Right lung (tissue), 5 donors: ENCODE measurements around the gene SETD6. TPM values are rescaled to one million over a fixed set of nuclear protein-coding genes. Genes with fewer than 3 reads are reported as not detected.

Source experiments
- DNase-seq, 2 donors: peaks; one replicate each; pipeline ENCODE4 v3.0.0-alpha.2; 2013
- polyA plus RNA-seq, 5 donors: library from polyadenylated mRNA; unstranded; fragments of 120-200 nt; gene quantifications; one replicate each; pipeline versions ENCODE4 v1.2.1 to v1.2.3, GENCODE V29; 2013; ENCODE audit warnings: inconsistent platforms in 1 of 5, low replicate concordance in 1 of 5; ENCODE audit not compliant: insufficient read length in 5 of 5, insufficient read depth in 1 of 5

Gene SETD6
- polyA plus RNA-seq, 5 donors, result 30.6 to 37.1 (median 34.8) TPM

DNA sequence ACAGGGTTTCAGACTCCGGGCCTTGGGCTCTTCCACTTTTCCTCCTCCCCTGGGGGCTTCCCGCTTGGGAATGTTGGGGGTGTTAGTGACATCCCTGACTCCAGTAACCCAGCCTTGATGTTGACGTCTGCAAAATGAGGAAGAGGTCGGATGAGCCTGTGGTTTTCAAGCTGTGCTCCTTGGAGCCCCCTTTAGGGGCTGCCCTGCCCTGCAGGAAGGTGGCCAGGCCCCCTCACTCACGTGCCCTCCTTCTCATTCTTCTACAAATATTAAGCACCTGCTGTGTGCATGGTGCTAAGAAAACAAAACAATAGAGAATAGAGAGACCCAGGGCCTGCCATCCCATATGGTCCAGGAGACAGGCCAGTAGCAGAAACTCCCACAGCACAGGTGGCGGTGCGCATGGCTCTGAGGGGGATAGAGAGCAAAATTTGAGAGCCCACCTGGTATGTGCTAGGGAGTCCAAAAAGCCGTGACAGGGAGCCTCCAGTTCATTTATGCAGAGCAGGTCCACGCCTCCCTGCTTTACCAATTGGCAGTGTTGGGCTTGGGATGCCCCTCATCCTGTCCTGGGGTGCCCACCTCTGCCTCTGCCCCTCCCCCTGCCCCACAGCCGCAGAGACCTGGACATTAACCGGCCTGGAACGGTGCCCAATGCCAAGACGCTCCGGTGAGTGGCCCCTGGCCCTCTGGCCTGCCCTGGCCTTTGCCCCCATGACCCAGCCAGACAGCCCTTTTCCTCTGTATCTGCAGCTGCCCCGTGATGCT is 7.9 kb upstream of the SETD6 start:
- DNase-seq, result no peak

DNA sequence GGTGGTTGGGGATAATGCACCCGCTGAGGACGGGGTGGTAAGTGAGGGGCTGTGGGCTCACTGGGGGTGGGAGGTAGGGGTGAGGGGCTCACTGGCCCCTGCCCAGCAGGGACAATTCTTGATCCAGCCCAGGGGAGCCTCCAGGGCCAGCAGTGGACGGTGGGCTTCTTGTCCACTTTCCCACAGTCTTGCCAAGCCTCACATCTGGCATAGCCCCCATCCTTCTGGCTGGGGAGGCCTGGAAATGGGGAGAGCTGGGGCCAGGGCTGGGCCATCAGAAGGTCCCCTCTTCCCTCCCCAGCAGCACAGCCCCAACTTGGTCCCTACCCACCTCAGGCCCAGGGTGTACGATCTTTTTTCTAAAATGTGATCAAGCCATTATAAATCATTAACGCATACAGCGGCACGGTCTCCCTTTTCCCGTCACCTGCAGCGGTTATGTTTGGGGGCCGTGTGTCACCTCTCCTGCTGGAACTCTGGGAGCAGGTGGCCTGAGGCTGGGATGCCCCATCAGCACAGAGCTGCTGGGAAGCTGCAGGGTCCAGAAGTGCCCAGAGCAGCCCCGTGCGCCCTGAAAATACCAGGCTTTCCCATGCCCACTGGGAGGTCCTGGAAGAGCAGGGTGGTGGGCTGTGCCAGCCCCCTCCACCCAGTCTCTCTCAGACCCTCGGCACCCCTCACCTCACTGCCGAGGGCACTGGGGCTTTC is 7.2 kb upstream of the SETD6 start:
- DNase-seq, result no peak

DNA sequence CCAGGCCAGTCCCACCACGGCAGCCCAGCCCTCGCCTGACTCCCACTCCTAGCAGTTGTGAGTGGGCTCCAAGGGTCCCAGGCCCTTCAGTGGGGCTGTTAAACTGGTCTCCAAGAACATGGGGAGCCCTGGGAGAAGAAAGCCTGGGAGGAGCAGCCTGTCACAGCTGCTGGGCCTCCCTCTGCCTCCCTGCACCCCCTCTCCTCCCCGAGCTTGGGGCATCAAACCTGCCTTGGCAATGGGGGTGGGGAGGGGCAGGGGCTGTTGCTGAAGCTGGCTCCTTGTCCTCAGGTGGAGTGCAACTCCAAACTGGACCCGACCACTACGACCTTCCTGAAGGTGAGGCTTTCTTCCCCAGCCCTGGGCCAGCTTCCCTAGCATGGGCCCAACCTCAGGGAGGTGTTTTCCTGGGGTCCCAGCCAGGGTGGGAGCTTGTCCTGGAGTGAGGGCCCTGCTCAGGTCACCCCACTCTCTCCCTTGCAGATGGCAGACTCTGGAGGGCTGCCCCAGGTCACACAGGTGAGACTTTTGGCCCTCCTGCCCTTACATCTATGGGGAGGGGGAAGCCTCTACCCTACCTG is 6.6 kb upstream of the SETD6 start:
- DNase-seq, result no peak

DNA sequence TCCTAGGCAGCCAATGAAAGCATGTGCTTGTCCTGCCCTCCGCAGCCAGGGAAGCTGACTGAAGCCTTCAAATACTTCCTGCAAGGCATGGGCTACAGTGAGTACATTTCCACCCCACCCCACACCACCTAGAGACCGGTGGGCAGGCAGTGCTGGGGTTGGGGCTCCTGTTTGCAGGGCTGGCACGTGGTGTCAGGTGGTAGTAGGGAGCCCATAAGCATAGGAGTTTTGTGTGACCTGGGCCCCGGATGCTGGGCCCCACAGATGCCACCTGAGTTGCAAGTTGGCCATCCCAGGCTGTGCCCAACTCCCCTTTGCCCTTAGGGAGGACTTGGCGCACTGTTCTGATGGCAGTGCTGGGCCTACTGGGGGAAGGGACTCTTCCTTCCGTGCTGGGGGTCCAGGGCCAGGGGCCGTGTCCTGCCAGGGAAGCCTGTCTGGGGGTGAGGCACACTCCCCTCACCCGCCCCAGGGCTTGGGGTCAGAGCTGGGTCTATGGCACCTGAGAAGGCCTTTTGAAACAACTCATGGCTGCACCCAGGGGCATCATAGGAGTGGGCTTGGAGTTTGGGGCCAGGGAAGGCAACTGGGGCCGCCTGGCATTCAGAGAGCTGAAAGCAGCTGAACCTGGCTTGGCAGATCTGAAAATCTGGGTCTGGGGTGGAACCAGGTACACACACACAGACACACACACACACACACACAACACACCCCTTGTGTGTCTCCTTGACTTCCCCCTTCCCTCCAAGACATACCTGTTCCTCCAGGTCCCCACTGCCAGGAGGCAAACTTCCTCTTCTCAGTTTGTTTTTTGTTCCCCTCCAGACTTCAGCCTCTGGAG is 5.8 kb upstream of the SETD6 start:
- no peak for DNase-seq

DNA sequence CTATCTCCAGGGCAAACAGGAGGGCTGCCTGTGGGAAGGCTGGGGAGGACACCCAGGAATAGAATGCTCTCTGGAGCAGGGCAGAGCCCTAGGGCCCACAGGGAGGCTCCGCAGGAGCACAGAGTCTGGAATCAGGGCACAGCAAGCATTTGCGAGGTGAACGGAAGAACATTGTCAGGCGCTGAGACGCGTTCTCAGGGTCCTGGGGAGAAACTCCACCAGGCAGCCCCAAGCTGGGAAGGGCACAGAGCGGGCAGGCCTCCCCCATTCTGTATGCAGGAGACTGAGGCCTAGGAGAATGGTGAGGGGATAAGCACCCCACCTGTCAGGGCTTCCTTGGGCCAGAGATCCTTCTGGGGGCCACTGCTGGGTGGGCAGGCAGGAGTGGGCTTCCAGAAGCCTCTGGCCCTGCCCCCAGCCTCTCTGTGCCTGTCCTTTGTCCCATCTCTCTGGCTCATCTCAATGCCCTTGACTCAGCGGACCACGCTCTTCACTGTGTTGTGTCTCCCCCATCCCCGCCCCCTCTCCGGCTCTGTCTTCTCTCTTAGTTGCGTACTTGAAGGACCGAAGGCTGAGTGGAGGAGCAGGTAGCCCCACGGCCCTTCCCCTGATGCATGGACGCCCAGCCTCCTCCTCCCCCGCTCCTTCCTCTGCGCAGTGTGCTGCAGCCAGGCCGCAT is 5.1 kb upstream of the SETD6 start:
- no peak for DNase-seq

DNA sequence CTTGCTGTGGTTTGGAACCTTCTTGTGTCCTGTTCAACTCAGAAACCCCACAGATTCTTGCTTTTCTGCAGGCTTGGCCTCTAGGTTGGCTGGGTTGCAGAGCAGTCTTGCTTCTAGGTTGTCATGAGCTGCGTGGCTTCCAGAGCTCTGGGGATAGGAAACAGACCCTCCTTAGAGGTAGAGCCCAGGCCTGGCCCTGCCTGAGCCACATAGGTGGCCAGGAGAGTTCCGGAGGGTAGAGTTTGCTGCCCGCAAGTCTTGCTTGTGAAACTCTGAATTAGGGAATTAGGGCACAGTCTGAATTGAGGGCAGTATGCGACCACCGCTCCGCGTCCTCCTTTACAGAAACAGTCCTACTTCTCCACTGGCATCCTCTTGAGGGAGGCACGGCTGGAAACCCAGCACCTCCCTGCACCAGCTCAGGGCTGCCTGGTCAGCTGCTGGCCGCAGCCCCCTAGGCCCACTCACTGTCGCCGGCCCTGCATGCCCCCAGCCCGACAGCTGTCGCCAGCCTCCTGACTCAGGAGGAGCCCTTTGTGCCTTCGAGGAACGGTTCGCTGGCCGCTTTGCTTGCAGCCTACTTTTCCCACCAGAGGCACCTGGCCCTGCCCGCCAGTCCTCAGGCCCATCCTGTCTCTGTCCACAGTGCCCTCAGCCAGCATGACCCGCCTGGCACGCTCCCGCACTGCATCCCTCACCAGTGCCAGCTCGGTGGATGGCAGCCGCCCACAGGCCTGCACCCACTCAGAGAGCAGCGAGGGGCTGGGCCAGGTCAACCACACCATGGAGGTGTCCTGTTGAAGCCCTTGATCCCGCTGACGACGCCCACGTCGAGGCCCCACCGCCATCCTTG is 4.3 kb upstream of the SETD6 start:
- DNase-seq, result no peak

DNA sequence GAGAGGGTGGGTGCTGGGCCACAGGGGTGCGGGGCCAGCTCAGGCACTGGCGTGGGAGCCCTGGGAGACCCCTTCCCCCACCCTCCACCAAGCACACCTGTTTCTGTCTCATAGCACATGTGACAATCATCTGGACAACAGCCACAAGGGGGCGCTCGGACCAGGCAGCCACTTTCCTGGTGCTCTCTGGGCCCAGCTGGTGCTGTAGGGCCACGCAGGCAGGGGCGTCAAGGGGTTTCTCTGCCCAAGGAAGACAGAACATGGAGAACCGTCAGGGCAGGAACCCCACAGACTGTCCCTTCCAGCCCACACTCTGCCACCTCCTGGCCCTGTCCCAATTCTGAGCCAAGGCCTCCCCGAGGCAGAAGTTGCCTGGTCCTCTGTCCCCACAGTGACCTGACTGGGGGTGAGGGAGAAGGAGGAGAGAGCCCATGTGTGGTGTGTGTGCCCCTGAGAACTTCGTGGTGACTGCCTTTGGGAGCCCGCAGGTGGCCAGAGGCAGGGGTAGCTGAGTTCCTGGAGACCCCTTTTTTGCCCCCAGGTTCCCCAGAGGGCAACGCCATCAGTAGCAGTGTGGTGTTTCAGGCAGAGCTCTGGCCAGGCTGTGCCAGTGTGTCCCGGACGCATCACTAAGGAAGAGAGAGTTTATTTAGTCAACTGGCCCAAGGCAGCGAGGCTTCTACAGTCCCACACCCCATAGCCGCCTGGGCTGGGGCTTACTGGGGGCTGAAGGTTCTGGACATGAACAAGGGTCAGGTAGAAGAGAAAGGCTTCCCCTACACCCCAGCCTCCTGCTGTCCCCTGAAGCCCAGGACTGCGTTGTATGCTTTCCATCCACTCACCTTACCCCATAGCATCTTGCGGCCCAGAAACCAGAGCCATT is 3.1 kb upstream of the SETD6 start:
- no peak for DNase-seq

DNA sequence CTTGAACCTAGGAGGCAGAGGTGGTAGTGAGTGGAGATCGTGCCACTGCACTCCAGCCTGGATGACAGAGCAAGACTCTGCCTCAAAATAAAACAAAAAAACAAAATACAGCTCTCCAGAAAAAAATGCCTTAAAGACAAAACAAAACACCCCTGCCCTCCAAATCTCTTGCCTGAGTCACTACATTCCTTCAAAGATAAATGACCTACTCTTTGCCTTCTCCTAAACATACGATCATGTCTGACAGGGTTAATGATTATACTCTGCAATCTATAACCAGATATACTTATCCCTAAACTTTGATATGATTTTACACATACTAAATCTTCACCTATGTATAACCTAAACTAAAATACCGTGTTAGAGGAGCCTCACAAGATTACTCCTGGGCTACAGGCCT is 1.4 kb upstream of the SETD6 start:
- DNase-seq, result no peak

DNA sequence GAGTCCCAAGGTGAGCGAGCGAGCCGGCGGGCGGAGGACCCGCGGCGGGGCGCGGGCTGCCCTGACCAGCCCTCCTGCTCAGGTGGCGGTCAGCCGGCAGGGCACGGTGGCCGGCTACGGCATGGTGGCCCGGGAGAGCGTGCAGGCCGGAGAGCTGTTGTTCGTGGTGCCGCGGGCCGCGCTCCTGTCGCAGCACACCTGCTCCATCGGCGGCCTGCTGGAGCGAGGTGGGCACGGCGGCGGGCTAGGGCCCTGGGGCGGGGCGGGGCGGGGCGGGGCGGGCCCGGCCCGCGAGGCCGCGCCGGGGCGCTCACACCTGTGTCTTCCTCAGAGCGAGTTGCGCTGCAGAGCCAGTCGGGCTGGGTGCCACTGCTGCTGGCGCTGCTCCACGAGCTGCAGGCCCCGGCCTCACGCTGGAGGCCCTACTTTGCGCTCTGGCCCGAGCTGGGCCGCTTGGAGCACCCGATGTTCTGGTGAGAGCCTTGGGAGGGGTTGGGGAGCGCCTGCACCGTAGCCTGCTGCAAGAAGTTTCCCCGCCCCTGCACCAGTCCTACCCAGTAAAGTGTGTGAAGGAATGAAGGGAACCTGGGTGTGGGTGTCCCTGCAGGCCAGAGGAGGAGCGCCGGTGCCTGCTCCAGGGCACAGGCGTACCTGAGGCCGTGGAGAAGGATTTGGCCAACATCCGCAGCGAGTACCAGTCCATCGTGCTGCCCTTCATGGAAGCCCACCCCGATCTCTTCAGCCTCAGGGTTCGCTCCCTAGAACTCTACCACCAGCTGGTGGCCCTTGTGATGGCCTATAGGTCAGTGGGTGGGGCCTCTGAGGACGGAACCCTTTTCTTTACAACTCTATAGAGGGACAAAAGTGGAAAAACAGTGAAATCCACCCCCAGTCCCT is 802 bp downstream of the SETD6 start:
- no peak for DNase-seq

DNA sequence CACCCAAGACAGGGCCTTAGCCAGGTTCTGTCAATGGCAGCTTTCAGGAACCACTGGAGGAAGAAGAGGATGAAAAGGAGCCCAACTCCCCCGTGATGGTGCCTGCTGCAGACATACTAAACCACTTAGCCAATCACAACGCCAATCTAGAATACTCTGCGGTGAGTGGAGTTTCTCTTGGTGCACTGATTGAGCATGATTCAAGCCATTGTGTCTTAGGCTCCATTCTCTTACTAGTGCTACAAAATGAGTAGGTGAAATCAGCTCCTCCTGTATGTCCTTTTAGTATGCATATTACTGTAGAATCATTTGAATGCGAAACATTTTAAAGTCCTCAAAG is 1.4 kb downstream of the SETD6 start:
- no peak for DNase-seq

DNA sequence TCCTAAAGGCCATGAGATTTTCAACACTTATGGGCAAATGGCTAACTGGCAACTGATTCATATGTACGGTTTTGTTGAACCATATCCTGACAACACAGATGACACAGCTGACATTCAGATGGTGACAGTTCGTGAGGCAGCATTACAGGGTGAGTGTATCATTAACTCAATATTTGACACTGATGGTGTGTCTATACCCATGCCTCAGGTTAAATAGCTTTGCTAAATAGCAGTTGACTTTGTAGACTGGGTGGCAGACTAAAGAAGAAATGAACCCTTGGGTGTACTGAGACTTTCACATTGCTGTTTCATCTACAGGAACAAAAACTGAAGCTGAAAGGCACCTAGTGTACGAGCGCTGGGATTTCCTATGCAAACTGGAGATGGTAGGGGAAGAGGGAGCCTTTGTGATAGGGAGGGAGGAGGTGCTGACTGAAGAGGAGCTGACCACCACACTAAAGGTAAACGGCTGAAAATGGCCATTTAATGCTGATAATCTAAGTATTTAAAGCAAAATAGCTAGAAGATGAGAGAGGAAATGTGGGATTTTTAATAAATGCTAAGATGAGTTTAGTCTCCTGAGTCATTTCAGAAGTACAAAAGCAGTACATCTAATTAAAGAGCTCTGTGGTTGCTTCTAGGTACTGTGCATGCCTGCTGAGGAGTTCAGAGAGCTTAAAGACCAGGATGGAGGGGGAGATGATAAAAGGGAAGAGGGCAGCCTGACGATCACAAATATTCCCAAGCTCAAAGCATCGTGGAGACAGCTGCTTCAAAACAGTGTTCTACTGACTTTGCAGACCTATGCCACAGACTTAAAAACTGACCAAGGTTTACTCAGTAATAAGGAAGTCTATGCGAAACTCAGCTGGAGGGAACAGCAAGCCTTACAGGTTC is 3.0 kb downstream of the SETD6 start:
- DNase-seq, result no peak

DNA sequence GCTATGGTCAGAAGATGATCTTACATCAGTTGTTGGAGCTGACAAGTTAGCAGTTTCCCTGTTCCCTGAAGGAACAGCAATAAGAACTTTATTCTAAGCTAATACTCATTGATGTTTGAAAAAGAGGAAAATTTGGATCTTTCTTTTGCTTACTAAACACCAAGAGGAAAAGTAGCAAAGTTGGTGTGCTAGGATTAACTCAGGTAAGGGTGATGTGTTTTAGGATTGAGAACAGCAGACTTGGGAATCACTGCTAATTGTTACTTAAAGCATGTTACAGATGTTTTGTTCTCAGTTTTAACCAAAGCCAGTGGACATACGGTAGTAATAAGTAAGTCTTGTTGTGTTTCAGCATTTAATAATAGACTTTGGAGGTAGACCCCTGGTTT is 3.7 kb downstream of the SETD6 start:
- DNase-seq, result no peak

DNA sequence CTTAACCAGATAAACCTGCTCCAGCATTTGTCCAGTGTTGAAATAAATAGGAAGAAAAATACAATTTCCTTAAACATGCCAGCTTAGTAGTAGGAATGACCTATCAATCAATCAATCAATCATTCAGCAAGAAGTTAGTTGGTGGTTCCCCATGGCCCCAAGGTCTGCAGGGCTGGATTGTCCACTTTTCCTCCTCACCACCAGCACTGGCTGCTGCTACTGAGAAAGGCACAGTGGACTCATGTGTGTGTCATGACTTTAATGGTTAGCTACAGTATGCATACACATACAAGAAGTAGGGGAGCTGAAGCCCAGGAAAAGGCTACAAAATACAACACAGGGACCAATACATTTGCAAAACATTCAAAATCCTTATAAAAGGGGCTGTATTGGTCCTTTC is 4.4 kb downstream of the SETD6 start:
- DNase-seq, result no peak

DNA sequence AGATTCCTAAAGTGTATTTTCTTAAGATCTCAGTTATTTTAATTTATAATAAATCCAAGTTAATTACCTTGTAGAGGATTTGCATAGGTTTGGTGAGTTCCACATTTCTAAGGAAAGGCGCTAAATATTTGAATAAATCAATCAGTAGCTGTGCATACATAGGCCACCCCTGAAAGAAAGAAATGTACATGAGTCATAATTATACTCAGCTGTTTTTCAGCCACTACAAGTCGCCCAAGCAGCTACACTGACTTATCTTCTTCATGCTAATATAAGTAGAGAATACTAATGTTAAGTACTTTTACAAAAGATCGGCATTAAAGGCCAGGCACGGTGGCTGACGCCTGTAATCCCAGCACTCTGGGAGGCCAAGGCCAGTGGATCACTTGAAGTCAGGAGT is 14.9 kb downstream of the SETD6 start:
- no peak for DNase-seq

DNA sequence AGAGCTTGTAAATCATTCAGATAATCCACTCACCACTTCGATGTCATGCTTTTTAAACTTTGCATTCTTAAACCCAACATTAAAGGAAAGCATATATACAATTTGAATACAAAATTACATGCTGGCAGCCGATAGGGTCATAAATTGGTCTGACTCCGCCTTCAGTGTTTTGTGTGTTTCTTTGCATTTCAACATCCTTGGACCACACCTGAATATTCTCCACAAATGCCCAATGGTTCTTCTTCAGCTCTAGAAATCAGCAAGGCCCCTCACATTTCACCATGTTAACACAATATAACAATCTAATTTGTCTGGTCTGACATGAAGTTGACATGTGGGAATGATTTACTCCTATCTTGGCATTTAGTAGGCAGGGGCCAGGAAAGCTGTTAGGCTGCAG is 17.1 kb downstream of the SETD6 start:
- no peak for DNase-seq

DNA sequence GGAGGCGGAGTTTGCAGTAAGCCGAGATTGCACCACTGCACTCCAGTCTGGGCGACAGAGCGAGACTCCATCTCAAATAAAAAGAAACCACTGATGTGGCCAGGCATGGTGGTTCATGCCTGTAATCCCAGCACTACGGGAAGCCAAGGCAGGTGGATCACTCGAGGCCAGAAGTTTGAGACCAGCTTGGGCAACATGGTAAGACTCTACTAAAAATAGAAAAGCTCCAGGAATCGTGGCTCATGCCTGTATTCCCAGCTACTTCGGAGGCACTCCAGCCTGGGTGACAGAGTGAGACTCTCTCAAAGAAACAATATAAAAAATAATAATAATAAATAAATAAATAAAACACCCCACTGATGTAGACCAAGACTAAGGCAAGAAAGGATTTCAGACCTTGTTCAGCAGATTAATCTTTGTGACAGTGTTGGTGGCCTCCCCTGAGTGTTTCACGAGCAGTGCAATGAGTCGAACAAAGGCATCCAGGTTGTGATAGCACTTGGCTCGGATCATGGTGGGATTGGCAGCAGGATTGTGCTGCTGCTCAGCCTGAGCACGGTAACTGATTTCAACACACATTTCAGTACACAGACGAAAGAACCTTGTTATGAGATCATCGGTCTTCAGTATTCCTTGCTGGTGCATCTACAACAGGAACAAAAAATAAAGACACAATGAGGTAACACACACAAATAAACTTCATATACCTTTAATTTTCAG is 18.6 kb downstream of the SETD6 start:
- DNase-seq, result no peak

DNA sequence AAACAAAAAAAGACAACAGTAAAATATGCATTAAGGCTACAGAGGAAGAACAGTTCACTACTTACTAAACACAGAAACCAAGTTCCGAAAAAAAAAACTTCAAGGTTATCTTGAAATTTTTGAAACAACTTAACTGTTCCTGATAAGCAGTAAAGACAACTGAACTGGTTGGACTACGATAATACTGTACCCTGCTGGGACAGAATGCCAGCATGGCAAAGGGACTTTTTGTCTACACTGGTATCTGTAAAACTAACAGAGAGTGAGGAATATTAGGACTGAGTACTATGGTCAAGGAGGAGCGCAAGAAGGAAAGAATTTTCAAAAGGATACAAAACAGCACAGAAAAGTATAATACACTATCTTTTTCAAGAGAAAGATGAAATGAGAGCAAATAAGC is 19.8 kb downstream of the SETD6 start:
- no peak for DNase-seq
